ENCODE data around the gene ATG16L1. TPM values are rescaled to one million over a fixed set of nuclear protein-coding genes. Genes with fewer than 3 reads are reported as not detected.

ATG16L1 gene
- total and polyA plus RNA-seq, 2 of the 4 experiments (the other 2 are of a cell fraction), result 20.0 to 26.2 TPM

DNA sequence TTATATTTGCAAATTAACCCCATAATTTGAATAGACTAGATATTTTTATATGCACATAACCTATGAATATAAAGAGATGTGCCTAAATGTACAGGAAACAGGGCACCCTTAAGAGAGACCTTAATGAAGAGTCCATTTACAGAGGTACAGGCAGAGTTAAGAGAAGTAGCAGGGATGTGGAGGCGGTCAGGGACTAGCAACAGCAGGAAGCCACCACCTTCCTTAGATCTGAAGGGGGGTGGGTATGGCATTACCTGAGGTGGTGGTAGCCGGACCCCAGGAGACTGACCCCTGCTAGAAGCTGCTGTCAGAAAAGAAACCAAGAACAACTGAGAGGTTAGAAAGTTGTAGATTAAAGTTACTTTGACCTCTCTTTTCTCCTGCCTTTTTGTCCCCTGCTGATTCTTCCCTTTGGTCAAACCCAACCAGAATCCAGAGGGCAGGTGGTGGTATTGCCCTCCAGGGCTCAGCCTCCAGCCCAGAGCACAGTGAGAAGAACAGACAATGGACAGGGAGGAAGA lies 24.9 kb upstream of the ATG16L1 start:
- Histone ChIP-seq H3K79me1 (ENCODE audit: low read depth in 1 of 2, low read length in 2 of 2) (no peaks in the 10 kb centered on the region), H4K91ac (ENCODE audit: insufficient read depth, low read depth, low read length) (no peak overlapping the region), H3K4me2 (ENCODE audit: low read depth, low read length) (no peak overlapping the region), H3K4me1 (ENCODE audit: control insufficient read depth, insufficient read depth, low read length) (no peaks in the 10 kb centered on the region), H3K14ac (replicated peaks; ENCODE audit: low read depth, low read length) (no peak overlapping the region), H2BK15ac (ENCODE audit: low read depth, low read length) (no peak overlapping the region), H3K4me3 (ENCODE audit: insufficient read depth, low read depth, low read length) (no peak overlapping the region), H3K9me1 (ENCODE audit: insufficient read depth, low read length) (no peaks in the 10 kb centered on the region), H3K9me3 (ENCODE audit: control insufficient read depth, insufficient read depth, low read length) (0 out of 2 replicates have a peak, but pooled peaks cover 2% of the 10 kb centered on the region), H2AK5ac (ENCODE audit: low read depth, low read length) (no peak overlapping the region), H3K27me3 (ENCODE audit: control insufficient read depth, insufficient read depth, low read length) (peaks cover 9% of the 10 kb centered on the region), H4K8ac (ENCODE audit: low read depth in 2 of 2, low read length in 2 of 2) (no peak overlapping the region), H2BK20ac (ENCODE audit: low read depth, low read length) (no peak overlapping the region), H2BK120ac (ENCODE audit: low read depth, low read length) (no peak overlapping the region), H3K23ac (ENCODE audit: low read depth, low read length) (no peak overlapping the region), H2BK5ac (ENCODE audit: low read depth, low read length, poor library complexity, severe bottlenecking) (no peak overlapping the region), H3K36me3 (ENCODE audit: control insufficient read depth, insufficient read depth, low read length) (no peaks in the 10 kb centered on the region), H2AFZ (replicated peaks; ENCODE audit: low read length, poor library complexity) (no peak overlapping the region), H4K5ac (ENCODE audit: low read depth, low read length) (no peak overlapping the region), H3K56ac (ENCODE audit: extremely low read depth, insufficient read depth, low read length) (no peak overlapping the region), H2AK9ac (replicated peaks; ENCODE audit: low read depth, low read length, poor library complexity) (no peak overlapping the region), H4K20me1 (ENCODE audit: insufficient read depth, low read length) (no peaks in the 10 kb centered on the region), H3K9ac (ENCODE audit: low read depth, low read length) (no peak overlapping the region), H3K27ac (ENCODE audit: insufficient read depth, low read length) (no peak overlapping the region), H3K4ac (ENCODE audit: low read depth, low read length) (no peak overlapping the region), H3K18ac (ENCODE audit: low read depth, low read length) (no peak overlapping the region)
- intact Hi-C loops (cut with micrococcal nuclease) (no loop called here), dilution Hi-C loops (cut with HindIII; ENCODE audit: low sequenced_read_pairs, unreplicated experiment) (no loop called here), in situ Hi-C loops (cut with MboI; ENCODE audit: low sequenced_read_pairs) (no loop called here)
- no CpG with 5 or more reads among the region's 2 CpGs for WGBS, 2 experiments (ENCODE audit: extremely low coverage in 2 of 2, insufficient read length in 1 of 2)
- CTCF ChIA-PET, result no interaction called here
- TF ChIP-seq NFE2L2 (IDR thresholded peaks at IDR 0.05; ENCODE audit: low read depth, low read length) (no peak), MAFK (IDR thresholded peaks at IDR 0.05; ENCODE audit: low read depth, low read length) (no peak)
- POLR2A ChIA-PET (ENCODE audit: unreplicated experiment), result no interaction called here
- no peak for ATAC-seq (ENCODE audit: low read depth)
- BruUV-seq (replicated peaks), result no TSS peak
- no peak for DNase-seq

Data from IMR-90 (cell line).